GM20000 (cell line): ENCODE measurements around the gene MPPED1.

Experiments used
- DNase-seq: peaks from one replicate; pipeline ENCODE4 v3.0.0; 2012; ENCODE audit warnings: low spot score
- TF ChIP-seq, protein P1 (sequence below): IDR thresholded peaks from 2 replicates; pipeline ENCODE4 v1.5.1; 2012; ENCODE audit warnings: mild to moderate bottlenecking, control low read depth; ENCODE audit errors: extremely low read depth, missing control alignments

MPPED1 gene

DNA sequence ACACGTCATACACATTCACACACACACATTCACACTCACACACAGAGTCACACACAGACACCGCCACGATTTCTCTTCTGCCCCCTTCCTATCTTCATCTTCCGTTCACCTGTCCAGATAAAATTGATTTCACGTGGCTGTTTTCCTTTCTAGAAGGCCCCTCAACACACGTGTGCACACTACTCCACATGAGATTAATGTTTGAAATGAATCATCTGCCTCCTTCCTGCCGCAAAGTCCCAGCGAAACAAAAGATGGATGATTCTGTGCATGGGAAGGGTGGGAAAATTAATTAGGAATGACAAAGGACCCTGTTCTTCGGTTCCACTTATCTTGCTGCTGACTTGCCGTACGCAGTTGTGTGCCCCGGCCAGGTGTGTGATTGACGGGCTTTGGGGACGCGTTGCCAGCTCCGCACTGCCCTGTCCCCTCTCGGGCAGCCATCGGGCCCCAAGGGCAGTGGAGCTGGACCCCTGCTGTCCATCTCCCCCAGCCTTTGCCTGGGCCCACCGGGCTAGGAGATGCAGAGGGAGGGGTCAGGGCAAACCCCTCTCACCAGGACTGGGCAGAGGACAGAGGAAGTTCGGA is 73.8 kb downstream of the MPPED1 start:
- DNase-seq = no peak

DNA sequence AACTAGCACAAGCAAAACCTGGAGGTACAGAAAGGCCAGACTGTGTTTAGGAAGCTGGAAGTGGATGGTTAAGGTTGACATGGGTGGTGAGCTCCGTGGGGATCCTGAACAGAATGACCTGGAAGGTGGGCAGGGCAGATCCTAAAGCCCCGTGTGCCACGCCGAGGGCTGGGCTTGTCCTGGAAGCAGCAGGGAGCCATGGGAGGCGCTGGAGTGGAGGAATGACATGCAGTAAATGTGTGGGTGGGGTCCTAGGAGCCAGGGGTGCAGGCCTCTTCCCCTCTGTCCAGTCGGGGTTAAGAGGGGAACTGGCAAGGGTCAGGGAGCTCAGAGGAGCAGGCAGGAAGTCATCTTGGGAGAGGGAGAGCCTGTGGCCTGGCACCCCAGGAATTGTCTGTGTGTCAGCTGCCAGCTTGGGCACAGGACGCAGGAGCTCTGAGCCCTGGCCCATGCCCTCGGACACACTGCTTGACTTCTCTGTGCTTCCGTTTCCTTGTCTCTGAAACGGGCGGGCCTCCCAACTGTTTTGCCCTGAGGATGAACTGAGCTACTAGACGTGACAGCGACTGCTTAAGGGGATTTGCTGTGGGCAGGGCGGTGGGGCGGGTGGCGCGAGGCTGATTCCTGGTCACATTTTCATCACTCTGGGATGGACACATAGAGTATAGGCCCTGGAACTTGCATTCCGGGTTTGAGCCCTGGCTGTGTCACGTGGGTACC is 75.7 kb downstream of the MPPED1 start:
- TF ChIP-seq, protein P1, sequence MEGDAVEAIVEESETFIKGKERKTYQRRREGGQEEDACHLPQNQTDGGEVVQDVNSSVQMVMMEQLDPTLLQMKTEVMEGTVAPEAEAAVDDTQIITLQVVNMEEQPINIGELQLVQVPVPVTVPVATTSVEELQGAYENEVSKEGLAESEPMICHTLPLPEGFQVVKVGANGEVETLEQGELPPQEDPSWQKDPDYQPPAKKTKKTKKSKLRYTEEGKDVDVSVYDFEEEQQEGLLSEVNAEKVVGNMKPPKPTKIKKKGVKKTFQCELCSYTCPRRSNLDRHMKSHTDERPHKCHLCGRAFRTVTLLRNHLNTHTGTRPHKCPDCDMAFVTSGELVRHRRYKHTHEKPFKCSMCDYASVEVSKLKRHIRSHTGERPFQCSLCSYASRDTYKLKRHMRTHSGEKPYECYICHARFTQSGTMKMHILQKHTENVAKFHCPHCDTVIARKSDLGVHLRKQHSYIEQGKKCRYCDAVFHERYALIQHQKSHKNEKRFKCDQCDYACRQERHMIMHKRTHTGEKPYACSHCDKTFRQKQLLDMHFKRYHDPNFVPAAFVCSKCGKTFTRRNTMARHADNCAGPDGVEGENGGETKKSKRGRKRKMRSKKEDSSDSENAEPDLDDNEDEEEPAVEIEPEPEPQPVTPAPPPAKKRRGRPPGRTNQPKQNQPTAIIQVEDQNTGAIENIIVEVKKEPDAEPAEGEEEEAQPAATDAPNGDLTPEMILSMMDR = no peak
- DNase-seq = no peak

More for the DNA sequence above, 73.8 kb downstream of the MPPED1 start:
- TF ChIP-seq, protein P1 = no peak

DNA sequence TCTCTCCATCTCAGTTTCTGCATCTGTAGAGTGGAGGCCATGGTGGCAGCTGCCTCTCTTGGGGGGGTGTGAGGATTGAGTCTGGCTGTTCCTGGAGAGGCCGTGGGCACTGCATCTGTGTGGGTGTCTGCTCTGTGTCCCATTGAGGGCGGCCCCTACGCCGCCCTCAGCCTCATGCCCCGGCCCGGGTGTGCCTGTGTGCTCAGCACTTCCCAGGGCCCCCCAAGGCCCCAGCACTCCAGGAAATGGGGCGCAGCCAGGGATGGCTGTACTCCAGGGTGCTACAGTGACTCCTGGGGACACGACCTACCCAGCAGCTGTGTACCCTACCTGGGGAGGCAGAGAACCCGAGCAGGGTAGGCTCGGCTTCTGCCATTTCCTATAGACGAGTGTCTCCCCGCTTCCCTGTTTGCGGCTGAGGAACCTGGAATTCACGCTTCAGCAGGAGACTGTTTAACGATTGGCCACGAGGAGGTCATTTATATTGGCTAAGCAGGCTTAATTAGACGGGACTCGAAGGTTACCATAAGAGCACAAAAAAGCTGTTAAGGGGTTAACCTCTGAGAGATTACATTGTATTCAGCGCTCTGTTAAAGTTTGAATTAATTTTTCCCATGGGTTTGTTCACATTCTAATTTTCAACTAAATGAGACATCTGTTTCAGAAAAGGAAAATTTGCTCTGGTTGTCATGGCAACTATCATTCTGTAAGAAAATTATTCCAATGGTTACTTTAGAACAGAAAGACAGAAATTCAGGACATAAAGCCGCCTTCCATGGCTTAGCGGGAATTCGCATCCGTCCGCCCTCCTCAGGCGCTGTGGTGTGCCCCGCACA is 76.4 kb downstream of the MPPED1 start:
- no peak for DNase-seq
- TF ChIP-seq, protein P1 = no peak

DNA sequence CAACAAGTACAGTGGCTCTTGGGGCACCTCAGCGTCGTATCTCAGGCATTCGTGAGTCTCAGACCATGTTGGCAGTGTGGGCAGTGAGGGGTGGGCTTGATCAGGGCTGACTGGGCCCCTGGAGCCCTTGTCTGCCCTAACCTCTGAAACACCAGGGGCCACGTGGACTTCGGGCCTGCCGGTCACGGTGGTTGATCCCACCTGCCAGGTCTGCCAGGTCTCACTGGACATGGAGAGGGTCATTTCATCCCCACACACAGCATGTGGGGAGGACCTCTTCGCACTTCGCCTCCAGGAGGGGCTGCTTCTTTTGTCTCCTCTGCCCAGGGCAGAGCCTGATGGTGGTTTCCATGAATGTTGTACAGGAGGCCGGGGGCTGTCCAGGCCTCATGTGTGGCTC is 77.1 kb downstream of the MPPED1 start:
- TF ChIP-seq, protein P1 = no peak
- DNase-seq = no peak

DNA sequence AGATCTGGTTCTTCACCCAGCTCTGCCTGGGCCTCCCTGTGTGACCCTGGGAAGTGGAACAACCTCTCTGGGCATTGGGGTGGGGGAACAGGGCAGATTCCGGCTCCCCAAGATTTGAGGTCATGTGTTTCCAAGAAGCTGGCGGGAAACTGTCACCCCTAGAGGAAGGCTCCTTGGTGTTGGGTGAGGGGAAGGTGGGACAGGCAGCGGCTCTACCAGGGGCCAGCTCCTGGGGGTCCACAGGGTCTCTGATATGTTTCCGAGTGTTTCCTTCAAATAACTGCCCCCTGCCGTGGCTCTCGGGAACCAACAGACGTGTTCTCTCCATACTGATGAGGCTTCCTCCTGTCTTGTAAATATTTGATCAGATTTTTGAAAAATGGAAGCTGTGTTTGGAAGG is 78.5 kb downstream of the MPPED1 start:
- DNase-seq = no peak
- TF ChIP-seq, protein P1 = no peak

DNA sequence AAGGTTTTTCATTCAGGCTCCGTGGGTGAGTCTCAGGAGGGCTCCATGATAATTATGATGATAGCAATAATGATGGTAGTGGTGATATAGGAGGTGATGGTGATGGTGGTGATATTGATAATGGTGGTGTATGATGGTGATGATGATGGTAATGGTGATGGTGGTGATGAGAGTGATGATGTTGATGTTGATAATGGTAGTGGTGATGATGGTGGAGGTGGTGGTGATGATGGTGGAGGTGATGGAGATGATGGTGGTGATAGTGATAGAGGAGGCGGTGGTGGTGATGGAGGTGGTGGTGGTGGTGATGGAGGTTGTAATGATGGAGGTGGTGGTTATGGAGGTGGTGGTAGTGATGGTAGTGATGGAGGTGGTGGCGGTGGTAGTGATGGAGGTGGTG is 79.4 kb downstream of the MPPED1 start:
- TF ChIP-seq, protein P1 = no peak
- no peak for DNase-seq

DNA sequence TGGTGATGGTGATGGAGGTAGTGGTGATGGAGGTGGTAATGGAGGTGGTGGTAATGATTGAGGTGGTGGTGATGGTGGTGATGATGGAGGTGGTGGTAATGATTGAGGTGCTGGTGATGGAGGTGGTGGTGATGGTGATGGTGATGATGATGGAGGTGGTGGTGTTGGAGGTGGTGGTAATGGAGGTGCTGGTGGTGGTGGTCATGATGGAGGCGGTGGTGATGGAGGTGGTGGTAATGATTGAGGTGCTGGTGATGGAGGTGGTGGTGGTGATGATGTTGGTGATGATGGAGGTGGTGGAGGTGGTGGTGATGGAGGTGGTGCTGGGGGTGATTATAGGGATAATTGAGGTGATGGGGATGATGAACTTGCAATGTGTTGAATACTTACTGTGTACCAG is 79.9 kb downstream of the MPPED1 start:
- TF ChIP-seq, protein P1 = no peak
- DNase-seq = no peak
